ENCODE results near the gene QSOX1.

Gene QSOX1

GRCh38 chr1:180218806-180219765, 64.4 kb downstream of the QSOX1 start:
- FAIRE-seq: no peak

DNA sequence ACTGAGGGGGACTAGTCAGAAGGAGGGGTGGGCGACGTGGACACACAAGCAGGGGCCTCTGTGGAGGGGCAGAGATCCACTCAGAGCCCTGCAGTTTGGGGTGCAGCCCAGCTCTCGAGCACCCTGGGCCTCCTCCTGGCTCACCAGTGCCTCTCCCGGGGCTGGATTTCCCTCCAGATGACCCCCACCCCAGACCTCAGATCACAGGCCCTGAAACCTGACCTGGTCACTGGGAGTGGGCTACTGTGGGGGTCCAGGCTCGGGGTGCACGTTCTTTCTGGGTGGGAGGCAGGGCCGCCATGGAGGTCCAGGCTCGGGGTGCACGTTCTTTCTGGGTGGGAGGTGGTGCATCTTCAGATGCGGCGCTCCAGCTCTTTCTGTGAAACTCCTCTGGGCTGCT, 65.1 kb downstream of the QSOX1 start:
- FAIRE-seq: no peak

DNA sequence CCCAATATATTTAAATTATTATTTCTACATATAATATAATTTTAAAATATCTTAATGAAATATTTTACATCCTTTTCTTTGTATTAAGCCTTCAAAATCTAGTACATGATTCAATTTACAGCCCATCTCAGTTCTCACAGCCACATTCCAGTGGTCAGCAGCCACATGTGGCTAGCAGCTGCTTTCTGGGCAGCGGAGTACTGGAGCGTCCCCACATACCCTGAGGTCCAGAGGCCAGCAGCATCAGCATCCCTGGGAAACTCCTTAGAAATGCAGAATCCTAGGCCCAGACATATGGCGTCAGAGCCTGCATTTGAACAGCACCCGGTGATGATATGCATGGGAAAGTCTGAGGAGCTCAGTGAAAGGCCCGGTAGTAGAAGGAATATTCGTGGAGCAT, 66.8 kb downstream of the QSOX1 start:
- no peak for FAIRE-seq

DNA sequence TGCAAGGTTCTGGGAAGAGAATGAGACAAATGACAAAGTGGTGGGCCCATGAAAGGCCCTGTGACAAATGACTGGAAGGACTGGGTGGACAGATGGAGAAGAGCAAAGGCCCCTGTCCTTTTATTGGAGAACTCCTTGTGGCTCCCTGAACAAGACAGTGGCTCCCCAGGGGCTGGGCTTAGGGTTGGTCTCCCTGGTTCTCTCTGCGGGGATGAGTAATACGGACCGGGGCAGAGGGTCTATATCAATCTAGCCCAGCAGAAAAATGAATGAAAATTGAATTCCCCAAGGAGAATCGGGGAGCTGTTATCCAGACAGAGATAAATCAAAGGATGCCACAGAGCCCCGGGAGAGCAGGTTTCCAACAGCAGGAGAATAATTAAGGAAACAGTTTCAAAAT, 70.2 kb downstream of the QSOX1 start:
- no peak for FAIRE-seq

- FAIRE-seq: no peak
Measured at GRCh38 chr1:180225403-180225802, 70.7 kb downstream of the QSOX1 start.

DNA sequence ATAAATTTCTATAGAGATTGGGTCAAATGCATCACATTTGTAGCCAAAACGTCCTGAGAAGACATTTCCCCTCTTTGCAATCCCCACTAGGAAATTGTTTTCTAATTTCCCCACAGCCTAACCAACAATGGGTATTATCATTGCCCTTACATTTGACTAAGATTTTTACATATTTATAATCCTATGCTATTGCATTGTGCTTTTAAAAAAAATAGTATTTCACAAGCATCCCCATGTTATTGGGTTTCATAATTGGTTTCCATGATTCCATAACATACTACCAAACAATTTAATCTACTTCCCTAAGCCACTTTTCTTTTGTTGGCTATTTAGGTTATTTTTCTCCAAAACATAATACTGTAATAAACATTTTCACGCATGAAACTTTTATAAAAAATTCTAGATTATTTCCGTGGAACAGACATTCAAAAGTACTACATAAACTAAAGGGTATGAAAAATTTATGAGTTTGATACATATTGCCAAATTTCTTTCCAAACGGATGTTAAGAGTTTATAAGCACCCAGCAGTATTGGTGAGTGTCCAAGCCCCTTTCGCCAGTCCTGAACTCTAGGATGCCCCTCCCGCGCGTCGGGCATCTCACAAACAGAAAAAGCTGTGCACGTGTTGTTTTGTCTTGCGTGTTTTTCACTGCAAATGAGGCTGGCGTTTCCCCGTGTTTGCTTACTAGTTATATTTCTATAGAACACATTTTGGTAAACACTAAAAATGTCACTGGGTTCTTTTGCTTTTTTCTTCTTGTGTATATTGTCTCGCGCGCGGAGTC, 73.4 kb downstream of the QSOX1 start:
- no peak for FAIRE-seq

DNA sequence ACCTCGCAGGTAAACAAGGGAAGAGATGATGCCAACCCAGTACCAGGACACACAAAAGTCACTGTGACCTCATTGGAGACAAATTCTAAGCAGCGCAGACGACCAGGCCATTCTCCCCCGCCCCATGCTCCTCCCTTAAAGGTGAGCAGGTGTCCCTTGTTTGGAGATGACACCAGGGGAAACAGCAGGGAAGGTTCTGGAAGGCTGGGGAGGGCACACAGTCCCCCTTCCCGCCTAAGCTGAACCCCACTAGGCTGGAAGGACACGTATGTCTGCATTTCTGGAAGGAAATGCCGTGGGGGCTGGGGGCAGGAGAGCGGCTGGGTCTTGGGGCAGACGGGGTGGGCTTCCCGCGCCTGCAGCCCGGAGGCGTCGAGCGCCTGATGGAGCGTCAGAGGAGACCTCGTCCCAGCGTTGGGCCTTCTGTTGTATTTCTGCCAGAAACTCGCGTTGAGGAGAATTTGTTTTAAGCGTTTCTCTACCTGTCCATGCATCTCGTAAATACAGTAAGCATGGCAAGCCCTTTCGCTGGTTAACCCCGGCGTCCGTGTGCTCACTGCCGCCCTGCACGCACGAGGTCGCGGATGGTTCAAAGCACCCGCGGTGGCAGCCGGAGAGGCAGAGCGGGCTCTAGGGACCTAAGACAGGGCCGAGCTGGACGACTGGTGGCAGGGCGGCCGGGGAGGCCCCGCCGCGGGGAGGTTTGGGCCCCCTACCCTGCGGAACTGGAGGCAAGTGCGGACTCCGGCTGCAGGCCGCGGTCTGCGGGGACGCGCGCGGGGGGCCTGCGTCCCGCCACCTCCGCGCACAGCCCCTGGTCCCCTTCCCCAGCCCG, 74.2 kb downstream of the QSOX1 start:
- no peak for FAIRE-seq

DNA sequence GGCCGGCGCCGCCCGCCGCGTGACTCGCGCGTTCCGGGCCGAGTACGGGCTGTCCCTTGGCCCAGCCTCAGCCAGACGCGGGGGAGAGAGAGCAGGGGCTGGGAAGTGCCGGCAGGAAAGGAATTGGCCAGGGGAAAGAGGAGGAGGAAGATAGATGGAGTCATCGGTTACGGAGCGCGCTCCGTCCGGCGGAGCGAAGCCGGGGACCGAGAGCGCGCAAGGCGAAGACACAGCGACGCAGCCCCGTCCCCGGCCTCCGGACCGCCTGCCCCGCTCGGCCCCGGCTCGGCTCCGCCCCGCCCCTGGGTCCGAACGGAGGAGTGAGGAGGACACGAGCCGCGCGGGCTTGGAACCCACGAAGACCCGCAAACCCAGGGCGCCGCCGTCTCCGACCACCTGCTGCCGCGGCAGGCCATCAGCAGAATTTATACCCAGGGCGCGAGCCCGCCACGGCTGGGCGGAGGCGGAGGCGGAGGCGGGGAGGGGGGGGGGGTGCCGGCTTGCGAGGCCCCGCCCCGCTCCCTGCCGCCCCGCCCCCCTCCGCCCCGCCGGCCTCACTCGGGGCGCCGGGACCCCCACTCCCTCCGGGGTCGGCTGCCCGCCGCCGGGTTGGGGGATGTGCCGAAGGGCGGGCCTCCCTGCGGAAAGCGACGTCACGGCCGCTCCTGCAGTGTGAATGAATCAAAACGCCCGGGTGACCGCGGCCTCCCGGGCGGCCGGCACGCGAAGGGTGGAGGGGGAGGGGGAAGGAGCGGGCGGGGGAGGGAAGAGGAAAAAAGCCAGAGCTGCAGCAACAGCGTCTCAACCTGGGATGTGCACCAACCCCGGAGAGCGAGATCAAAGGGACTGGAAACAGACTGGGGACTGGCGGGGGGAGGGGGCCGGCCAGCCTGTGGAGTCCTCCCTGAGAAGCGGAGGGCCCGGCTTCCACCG, 75.1 kb downstream of the QSOX1 start, which contains the start of gene LHX4:
TSS of gene LHX4 (plus strand) at position 782 of the 933 bp plus-strand sequence. CDS start 266 bp downstream, outside the sequence.
- FAIRE-seq: no peak

DNA sequence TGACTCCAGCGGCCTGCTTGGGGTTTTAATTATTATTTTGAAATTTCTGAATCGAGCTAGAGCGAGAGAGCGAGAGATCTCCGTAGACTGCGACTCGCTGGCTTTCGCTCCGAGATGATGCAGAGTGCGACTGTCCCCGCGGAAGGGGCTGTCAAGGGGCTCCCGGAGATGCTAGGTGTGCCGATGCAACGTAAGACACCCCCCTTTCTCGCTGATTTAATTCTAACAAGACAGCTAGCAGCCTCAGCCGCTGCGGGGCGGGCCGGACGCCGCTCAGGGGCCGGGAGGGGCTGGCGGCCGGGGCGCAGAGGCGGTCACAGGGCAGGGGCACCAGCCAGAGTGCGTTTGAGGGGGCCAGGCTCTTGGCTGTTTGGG, 75.7 kb downstream of the QSOX1 start:
- FAIRE-seq: no peak

DNA sequence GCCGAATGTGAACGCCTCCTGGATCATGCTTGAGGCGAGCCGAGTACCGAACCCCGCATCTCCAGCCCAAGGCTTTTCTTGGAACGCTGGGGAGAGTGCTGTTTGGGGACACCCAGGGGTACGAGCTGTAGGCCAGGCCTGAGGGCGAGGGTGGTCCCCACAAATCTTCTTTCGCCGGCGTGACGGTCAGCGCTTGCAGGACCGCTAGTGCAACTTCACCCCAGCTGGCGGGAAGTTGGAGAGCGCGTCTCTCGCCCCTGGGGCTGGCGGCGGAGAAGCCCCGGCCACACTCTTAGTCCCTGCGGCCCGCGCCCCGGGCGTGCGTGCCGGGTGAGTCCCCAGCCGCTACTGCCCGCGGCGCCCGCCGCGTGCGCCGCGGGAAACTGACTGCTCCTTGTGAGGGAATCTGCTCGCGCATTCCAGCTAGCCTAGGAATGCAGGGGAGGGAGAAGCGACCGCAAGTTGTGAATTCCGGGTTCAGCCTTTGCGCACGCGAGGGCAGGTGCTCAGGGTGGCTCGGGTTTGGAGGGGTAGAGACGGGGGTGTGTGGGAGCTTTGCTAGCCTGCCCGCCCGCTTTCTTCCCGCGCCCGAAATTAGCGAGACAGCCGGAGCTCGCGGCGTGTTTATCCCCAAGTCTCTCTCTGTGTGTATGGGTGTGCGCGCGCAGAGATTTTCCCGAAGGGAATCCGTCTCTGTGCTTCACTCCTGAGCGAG, 76.3 kb downstream of the QSOX1 start:
- FAIRE-seq: no peak

- no peak for FAIRE-seq
Measured at GRCh38 chr1:180231506-180231921, 76.8 kb downstream of the QSOX1 start.

DNA sequence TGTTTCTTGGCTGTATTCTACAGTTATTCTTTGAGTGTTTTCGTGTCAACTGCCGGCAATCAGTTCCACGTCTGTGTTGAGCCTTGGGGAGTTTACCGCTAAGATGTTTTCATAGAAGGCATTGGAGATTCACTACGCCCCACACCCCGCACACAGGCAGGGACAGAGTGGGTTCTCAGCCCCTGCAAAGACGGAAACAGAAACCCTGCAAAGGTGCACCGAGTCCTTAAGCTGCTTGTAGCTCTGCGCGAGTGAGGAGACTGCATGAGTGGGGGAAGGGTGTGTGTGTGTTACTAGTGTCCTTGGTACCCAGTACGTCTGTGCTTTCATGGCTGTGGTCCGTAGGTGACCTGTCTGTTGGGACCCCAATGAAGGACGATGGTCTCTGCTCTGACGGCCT, 77.3 kb downstream of the QSOX1 start:
- FAIRE-seq: no peak

DNA sequence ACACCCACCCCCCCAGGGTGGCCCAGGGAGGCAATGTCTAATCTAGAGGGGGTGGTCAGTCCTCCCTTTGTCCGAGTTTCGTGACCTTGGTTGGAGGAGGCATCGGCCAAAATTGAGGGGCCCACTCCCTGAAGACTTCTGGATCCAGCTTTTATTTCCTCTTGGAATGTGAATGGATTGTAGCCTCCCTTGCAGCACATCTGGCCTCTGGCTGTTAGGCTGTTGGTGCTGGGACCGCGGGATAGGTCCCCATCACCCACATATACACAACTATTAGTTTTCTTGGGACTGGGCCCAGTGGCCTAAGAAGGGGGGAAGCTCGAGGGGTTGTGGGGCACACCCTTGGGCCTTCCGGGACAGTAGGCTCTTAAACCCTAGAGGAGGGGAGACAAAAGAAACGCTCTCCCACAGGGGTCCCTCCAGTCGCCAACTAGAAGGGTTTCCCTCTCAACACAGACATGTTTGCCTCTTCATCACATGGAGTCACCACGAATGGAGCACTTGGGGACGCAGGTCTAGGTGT, 77.9 kb downstream of the QSOX1 start:
- no peak for FAIRE-seq

GRCh38 chr1:180233191-180234011, 78.7 kb downstream of the QSOX1 start:
- no peak for FAIRE-seq

DNA sequence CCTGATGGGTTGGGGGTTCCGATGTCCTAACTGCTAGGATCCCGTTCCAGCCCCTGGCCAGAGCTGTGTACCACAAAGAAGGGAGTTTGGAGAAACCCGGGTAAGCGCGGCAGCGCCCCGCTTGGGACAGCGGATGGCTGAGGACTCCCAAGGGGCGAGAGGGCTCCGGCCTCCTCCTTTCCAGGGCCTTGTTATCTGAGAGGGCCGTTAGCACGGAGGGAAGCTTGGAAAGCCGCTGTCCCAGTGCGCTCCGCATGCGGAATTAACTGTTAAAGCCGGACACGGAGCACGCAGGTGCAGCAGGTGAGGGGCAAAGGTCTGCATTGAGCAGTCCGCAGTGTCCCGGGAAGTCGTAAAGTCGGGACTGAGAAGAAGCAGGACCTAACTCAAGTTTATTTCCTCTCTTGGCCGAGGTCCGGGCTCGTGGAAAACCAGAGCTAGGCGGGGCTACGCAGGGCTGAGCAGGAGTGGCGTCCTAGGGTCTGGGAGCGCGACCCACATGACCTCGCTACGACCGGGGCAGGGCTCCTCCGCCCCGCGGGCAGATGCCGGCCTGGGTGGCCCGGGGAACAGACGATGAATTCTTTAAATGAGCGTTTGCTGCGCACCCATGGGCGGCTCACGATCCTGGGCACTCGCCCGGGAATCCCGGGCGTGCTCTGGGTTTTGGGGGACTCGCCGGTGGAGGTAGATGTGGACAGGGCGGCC, 79.9 kb downstream of the QSOX1 start:
- no peak for FAIRE-seq

DNA sequence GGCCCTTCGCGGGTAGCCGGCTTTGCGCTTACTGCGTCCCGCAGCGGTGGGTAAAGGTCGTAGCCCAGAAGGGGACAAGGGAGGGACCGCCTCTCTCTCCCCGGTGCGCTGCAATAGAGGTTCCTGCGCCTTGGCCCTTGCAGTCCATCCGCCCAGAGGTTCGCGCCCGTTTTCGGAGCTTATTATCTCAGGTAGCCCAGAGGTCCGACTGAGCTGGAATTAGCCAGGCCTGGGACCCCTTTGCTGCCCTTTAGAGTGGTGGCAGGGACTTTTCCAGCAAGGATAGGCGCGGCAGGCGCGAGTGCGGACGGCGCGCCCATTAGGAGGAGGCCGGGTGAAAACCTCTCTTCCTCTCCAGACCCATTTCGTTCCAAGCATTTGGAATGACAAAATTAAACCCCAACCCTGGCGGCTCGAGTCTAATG, 80.4 kb downstream of the QSOX1 start:
- FAIRE-seq: no peak

DNA sequence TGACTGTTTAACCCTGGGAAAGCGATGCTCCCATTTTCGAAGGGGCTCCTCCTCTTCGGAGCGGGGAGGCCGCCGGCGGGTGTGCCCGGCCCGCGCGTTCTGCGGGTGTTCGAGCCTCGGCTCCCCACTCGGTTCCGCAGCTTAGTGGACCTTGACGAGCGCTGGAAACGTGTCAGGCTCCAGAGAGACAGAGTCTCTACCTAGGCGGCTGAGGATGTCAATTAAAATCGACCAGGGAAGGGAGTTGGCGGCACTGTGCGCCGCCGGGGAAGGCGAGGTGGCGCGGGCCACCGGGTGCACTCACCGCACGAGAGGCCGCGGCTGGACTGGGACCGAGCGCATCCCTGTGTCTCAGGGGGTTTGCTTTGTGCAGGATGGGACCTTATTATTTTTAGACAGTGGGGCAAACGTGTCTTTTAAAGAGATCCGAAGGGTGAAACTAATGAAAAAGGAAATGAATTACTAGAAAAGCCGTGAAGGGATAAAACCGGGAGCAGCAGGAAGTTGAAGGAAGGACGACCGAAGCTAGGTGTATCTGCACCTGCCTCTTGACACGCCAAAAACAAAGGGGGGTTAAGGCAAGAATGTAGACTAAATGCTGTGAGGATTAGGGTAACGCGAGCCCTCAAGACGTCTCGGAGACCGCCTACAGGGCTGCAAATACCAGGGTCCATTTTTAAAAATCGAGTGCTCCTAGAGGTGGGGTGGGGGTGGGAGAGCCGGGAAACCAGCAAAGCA, 81.0 kb downstream of the QSOX1 start:
- FAIRE-seq: no peak
